ENCODE measurements around the gene SLFN14.
"Not testable (repeated sequence)": the region's sequence is repeated elsewhere in the genome, so short reads cannot be mapped to it uniquely, and the experiment has no call there.

SLFN14 gene

GRCh38 chr17:35521654-35522256, 38.9 kb downstream of the SLFN14 start:
- peak; percentile 34 to 39 for DNase-seq (ENCODE audit: low read depth in 2 of 2)

- DNase-seq (ENCODE audit: low read depth in 2 of 2): no peak
Observed at GRCh38 chr17:35521150-35521549, 39.5 kb downstream of the SLFN14 start.

GRCh38 chr17:35519906-35520442, 40.6 kb downstream of the SLFN14 start:
- DNase-seq (ENCODE audit: low read depth in 2 of 2): no peak

GRCh38 chr17:35519439-35519838, 41.2 kb downstream of the SLFN14 start:
- no peak for DNase-seq (ENCODE audit: low read depth in 2 of 2)

- DNase-seq (ENCODE audit: low read depth in 2 of 2): not testable (repeated sequence)
Observed at GRCh38 chr17:35518431-35518830, 42.2 kb downstream of the SLFN14 start.

- DNase-seq (ENCODE audit: low read depth in 2 of 2): no peak
Observed at GRCh38 chr17:35515027-35515426, 45.6 kb downstream of the SLFN14 start.

GRCh38 chr17:35514564-35514963, 46.1 kb downstream of the SLFN14 start:
- no peak for DNase-seq (ENCODE audit: low read depth in 2 of 2)
